ENCODE results near the gene MYT1. TPM values are rescaled to one million over a fixed set of nuclear protein-coding genes. Genes with fewer than 3 reads are reported as not detected.
A peak's percentile ranks its signal among the peaks of the same experiment; 100 is the strongest.

MYT1 gene
- total and polyA plus RNA-seq, 2 of the 13 experiments (the other 11 are each of a cell fraction or from before 2014, with no cell fraction given), result 0.58 to 2.5 TPM

- TF ChIP-seq, protein P1, sequence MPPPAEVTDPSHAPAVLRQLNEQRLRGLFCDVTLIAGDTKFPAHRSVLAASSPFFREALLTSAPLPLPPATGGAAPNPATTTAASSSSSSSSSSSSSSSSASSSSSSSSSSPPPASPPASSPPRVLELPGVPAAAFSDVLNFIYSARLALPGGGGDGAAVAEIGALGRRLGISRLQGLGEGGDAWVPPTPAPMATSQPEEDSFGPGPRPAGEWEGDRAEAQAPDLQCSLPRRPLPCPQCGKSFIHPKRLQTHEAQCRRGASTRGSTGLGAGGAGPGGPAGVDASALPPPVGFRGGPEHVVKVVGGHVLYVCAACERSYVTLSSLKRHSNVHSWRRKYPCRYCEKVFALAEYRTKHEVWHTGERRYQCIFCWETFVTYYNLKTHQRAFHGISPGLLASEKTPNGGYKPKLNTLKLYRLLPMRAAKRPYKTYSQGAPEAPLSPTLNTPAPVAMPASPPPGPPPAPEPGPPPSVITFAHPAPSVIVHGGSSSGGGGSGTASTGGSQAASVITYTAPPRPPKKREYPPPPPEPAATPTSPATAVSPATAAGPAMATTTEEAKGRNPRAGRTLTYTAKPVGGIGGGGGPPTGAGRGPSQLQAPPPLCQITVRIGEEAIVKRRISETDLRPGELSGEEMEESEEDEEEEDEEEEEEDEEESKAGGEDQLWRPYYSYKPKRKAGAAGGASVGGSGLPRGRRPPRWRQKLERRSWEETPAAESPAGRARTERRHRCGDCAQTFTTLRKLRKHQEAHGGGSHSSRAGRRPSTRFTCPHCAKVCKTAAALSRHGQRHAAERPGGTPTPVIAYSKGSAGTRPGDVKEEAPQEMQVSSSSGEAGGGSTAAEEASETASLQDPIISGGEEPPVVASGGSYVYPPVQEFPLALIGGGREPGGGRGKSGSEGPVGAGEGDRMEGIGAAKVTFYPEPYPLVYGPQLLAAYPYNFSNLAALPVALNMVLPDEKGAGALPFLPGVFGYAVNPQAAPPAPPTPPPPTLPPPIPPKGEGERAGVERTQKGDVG (CRISPR knock-in tag; IDR thresholded peaks at IDR 0.05; ENCODE audit: borderline replicate concordance), result peak; percentile 21; the same call in 1 of the 2 replicates
- TF ChIP-seq ATF6 (CRISPR knock-in tag; conservative IDR thresholded peaks at IDR 0.05) (no peak), LBX2 (CRISPR knock-in tag; IDR thresholded peaks at IDR 0.05; ENCODE audit: borderline replicate concordance) (no peak), ZMYM4 (CRISPR knock-in tag; IDR thresholded peaks at IDR 0.05) (peak; percentile 65; the same call in 1 of the 2 replicates), TBL1XR1 (IDR thresholded peaks at IDR 0.05; ENCODE audit: borderline replicate concordance, low read length, partially characterized antibody) (peak; percentile 47), SRSF9 (IDR thresholded peaks at IDR 0.05; ENCODE audit: borderline replicate concordance, insufficient read depth, low read depth, low read length, poor library complexity, severe bottlenecking) (no peak), ZNF232 (CRISPR knock-in tag; IDR thresholded peaks at IDR 0.05; ENCODE audit: borderline replicate concordance) (peak; percentile 70; the same call in 1 of the 2 replicates), ZNF256 (CRISPR knock-in tag; conservative IDR thresholded peaks at IDR 0.05) (no peak), ZNF558 (CRISPR knock-in tag; IDR thresholded peaks at IDR 0.05; ENCODE audit: borderline replicate concordance) (no peak), TRIM24 (CRISPR knock-in tag; IDR thresholded peaks at IDR 0.05) (no peak), KDM1A (CRISPR knock-in tag; IDR thresholded peaks at IDR 0.05) (peak; percentile 70; the same call in 1 of the 2 replicates), MAF1 (CRISPR knock-in tag; IDR thresholded peaks at IDR 0.05; ENCODE audit: borderline replicate concordance) (no peak), ZNF557 (CRISPR knock-in tag; IDR thresholded peaks at IDR 0.05) (no peak), ZNF253 (CRISPR knock-in tag; IDR thresholded peaks at IDR 0.05; ENCODE audit: borderline replicate concordance) (no peak)
- TF ChIP-seq, protein P2, sequence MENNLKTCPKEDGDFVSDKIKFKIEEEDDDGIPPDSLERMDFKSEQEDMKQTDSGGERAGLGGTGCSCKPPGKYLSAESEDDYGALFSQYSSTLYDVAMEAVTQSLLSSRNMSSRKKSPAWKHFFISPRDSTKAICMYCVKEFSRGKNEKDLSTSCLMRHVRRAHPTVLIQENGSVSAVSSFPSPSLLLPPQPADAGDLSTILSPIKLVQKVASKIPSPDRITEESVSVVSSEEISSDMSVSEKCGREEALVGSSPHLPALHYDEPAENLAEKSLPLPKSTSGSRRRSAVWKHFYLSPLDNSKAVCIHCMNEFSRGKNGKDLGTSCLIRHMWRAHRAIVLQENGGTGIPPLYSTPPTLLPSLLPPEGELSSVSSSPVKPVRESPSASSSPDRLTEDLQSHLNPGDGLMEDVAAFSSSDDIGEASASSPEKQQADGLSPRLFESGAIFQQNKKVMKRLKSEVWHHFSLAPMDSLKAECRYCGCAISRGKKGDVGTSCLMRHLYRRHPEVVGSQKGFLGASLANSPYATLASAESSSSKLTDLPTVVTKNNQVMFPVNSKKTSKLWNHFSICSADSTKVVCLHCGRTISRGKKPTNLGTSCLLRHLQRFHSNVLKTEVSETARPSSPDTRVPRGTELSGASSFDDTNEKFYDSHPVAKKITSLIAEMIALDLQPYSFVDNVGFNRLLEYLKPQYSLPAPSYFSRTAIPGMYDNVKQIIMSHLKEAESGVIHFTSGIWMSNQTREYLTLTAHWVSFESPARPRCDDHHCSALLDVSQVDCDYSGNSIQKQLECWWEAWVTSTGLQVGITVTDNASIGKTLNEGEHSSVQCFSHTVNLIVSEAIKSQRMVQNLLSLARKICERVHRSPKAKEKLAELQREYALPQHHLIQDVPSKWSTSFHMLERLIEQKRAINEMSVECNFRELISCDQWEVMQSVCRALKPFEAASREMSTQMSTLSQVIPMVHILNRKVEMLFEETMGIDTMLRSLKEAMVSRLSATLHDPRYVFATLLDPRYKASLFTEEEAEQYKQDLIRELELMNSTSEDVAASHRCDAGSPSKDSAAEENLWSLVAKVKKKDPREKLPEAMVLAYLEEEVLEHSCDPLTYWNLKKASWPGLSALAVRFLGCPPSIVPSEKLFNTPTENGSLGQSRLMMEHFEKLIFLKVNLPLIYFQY (CRISPR knock-in tag; IDR thresholded peaks at IDR 0.05; ENCODE audit: borderline replicate concordance), result no peak
- TF ChIP-seq, protein P3, sequence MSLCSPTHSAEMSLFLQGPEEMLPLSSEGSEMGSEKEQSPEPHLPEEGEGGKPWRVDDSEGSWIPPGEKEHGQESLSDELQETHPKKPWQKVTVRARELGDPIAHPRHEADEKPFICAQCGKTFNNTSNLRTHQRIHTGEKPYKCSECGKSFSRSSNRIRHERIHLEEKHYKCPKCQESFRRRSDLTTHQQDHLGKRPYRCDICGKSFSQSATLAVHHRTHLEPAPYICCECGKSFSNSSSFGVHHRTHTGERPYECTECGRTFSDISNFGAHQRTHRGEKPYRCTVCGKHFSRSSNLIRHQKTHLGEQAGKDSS (CRISPR knock-in tag; IDR thresholded peaks at IDR 0.05; ENCODE audit: borderline replicate concordance, low read depth), result 0 out of 2 replicates have a peak, but pooled peaks have one; percentile 44
Measured at GRCh38 chr20:64238115-64238825, 74.0 kb downstream of the MYT1 start (continued).

All from HepG2 (cell line).